ENCODE data around the gene CAMK2G. TPM values are rescaled to one million over a fixed set of nuclear protein-coding genes. Genes with fewer than 3 reads are reported as not detected.

Gene CAMK2G
- total RNA-seq, 1 experiment from 2014 or later = 58.9 TPM

- CTCF ChIA-PET = interaction anchor here (0.5 to 5.6 kb wide), 26 partner anchors 8 to 851 kb away, joined by 3 to 98 read pairs (median 7); partner anchors contain the start of gene PLAU
- Mint-ChIP-seq H3K9me3 (ENCODE audit: low read depth, unreplicated experiment) (no peaks in the 10 kb centered on the region), H3K27ac (ENCODE audit: unreplicated experiment) (peak overlapping the region; percentile 95), H3K27me3 (ENCODE audit: unreplicated experiment) (no peaks in the 10 kb centered on the region), H3K4me3 (ENCODE audit: low read depth, unreplicated experiment) (peak overlapping the region; percentile 55), H3K4me1 (ENCODE audit: low read depth, unreplicated experiment) (peaks cover 54% of the 10 kb centered on the region), H3K36me3 (ENCODE audit: insufficient read depth, unreplicated experiment) (peaks cover 16% of the 10 kb centered on the region)
- BruUV-seq (replicated peaks) = no TSS peak
- intact Hi-C loops (cut with micrococcal nuclease; ENCODE audit: unreplicated experiment) = loop anchor here (1.0 to 5.0 kb wide), 4 partner anchors 12 to 170 kb away; no protein-coding TSS in a partner anchor
- DNase-seq = peak; percentile 94
- no peak for TF ChIP-seq CTCF (IDR thresholded peaks at IDR 0.05; ENCODE audit: unreplicated experiment)
These were observed 13.1 kb upstream of the CAMK2G start for GRCh38 chr10:73887294-73888039.

GRCh38 chr10:73886661-73887293 lies 12.4 kb upstream of the CAMK2G start:
- DNase-seq = peak; percentile 39
- H3K4me3 Mint-ChIP-seq (ENCODE audit: low read depth, unreplicated experiment) = peak overlapping the region; percentile 55
- no peak for TF ChIP-seq CTCF (IDR thresholded peaks at IDR 0.05; ENCODE audit: unreplicated experiment)
- no peaks in the 10 kb centered on the region for H3K9me3 Mint-ChIP-seq (ENCODE audit: low read depth, unreplicated experiment)
- H3K4me1 Mint-ChIP-seq (ENCODE audit: low read depth, unreplicated experiment) = peaks cover 47% of the 10 kb centered on the region
- CTCF ChIA-PET = interaction anchor here (0.5 to 5.6 kb wide), 33 partner anchors 11 to 851 kb away, joined by 3 to 98 read pairs (median 6); partner anchors contain the start of genes PLAU and VCL
- no TSS peak for BruUV-seq (replicated peaks)
- H3K27me3 Mint-ChIP-seq (ENCODE audit: unreplicated experiment) = no peaks in the 10 kb centered on the region
- H3K36me3 Mint-ChIP-seq (ENCODE audit: insufficient read depth, unreplicated experiment) = peaks cover 12% of the 10 kb centered on the region
- intact Hi-C loops (cut with micrococcal nuclease; ENCODE audit: unreplicated experiment) = loop anchor here (1.0 to 5.0 kb wide), 5 partner anchors 46 to 195 kb away; no protein-coding TSS in a partner anchor
- H3K27ac Mint-ChIP-seq (ENCODE audit: unreplicated experiment) = peak overlapping the region; percentile 95

GRCh38 chr10:73886085-73886529 lies 11.8 kb upstream of the CAMK2G start:
- peak overlapping the region; percentile 95 for H3K27ac Mint-ChIP-seq (ENCODE audit: unreplicated experiment)
- peaks cover 12% of the 10 kb centered on the region for H3K36me3 Mint-ChIP-seq (ENCODE audit: insufficient read depth, unreplicated experiment)
- no TSS peak for BruUV-seq (replicated peaks)
- H3K27me3 Mint-ChIP-seq (ENCODE audit: unreplicated experiment) = no peaks in the 10 kb centered on the region
- TF ChIP-seq CTCF (IDR thresholded peaks at IDR 0.05; ENCODE audit: unreplicated experiment) = peak; percentile 86
- intact Hi-C loops (cut with micrococcal nuclease; ENCODE audit: unreplicated experiment) = loop anchor here (1.0 to 5.0 kb wide), 5 partner anchors 47 to 195 kb away; no protein-coding TSS in a partner anchor
- CTCF ChIA-PET = interaction anchor here (0.7 to 5.6 kb wide), 22 partner anchors 10 to 217 kb away, joined by 3 to 98 read pairs (median 6); partner anchors contain the start of genes PLAU and VCL
- peaks cover 40% of the 10 kb centered on the region for H3K4me1 Mint-ChIP-seq (ENCODE audit: low read depth, unreplicated experiment)
- peak; percentile 88 for DNase-seq
- H3K9me3 Mint-ChIP-seq (ENCODE audit: low read depth, unreplicated experiment) = no peaks in the 10 kb centered on the region
- H3K4me3 Mint-ChIP-seq (ENCODE audit: low read depth, unreplicated experiment) = no peak overlapping the region

- intact Hi-C loops (cut with micrococcal nuclease; ENCODE audit: unreplicated experiment) = no loop called here
- Mint-ChIP-seq H3K4me3 (ENCODE audit: low read depth, unreplicated experiment) (no peak overlapping the region), H3K27ac (ENCODE audit: unreplicated experiment) (no peak overlapping the region), H3K9me3 (ENCODE audit: low read depth, unreplicated experiment) (no peaks in the 10 kb centered on the region), H3K27me3 (ENCODE audit: unreplicated experiment) (no peaks in the 10 kb centered on the region), H3K36me3 (ENCODE audit: insufficient read depth, unreplicated experiment) (peaks cover 12% of the 10 kb centered on the region), H3K4me1 (ENCODE audit: low read depth, unreplicated experiment) (peaks cover 49% of the 10 kb centered on the region)
- BruUV-seq (replicated peaks) = no TSS peak
- TF ChIP-seq CTCF (IDR thresholded peaks at IDR 0.05; ENCODE audit: unreplicated experiment) = no peak
- DNase-seq = no peak
- CTCF ChIA-PET = interaction anchor here (0.5 to 1.2 kb wide), 2 partner anchors 57 to 74 kb away, joined by 3 to 4 read pairs; no protein-coding TSS in a partner anchor
These were observed 9.7 kb upstream of the CAMK2G start for GRCh38 chr10:73884017-73884416.
